Measurements from ENCODE around the gene TMC2. TPM values are rescaled to one million over a fixed set of nuclear protein-coding genes. Genes with fewer than 3 reads are reported as not detected.

TMC2 gene
- total RNA-seq, 1 donor from 2014 or later: not detected

DNA sequence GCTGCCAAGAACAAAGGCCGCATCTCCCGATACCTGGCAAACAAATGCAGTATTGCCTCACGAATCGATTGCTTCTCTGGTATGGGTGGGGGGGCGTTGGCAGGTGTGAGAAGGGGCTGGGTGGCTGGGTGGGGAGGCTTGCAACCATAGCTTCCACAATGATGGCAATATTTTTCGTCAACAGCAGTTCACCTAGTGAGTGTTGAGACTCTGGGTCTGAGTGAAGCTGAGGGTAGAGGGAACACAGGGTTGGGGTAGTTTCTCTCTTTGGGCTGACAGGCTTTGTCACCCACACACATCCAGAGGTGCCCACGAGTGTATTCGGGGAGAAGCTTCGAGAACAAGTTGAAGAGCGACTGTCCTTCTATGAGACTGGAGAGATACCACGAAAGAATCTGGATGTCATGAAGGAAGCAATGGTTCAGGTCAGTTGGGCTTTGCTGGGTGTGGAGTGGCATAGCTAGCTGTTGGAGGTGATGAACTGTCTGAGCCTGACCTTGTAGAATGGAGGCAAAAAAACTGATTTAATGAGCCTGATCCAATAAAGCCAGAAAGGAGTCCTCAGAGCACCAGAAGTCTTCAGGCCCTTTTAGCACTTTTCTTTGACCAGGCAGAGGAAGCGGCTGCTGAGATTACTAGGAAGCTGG is 120.2 kb downstream of the TMC2 start:
- Mint-ChIP-seq H3K9me3 (no peaks in the 10 kb centered on the region), H3K27ac (no peak overlapping the region), H3K4me3 (no peak overlapping the region), H3K4me1 (peaks cover 17% of the 10 kb centered on the region), H3K36me3 (peaks cover 49% of the 10 kb centered on the region), H3K27me3 (ENCODE audit: insufficient read depth, low read depth) (peaks cover 3% of the 10 kb centered on the region)
- Histone ChIP-seq H4K20me1 (ENCODE audit: low read depth) (peaks cover 61% of the 10 kb centered on the region), H3K4me2 (no peak overlapping the region), H3K27ac (no peak overlapping the region), H3F3A (ENCODE audit: low read depth) (peaks cover 71% of the 10 kb centered on the region), H2AFZ (replicated peaks) (no peak overlapping the region), H3K27me3 (no peaks in the 10 kb centered on the region), H3K36me3 (no peaks in the 10 kb centered on the region), H3K9ac (no peak overlapping the region), H3K4me3 (no peak overlapping the region), H3K9me3 (ENCODE audit: low read depth) (no peaks in the 10 kb centered on the region), H3K79me2 (ENCODE audit: low read depth) (peaks cover 44% of the 10 kb centered on the region), H3K4me1 (peaks cover 17% of the 10 kb centered on the region)
- TF ChIP-seq EZH2phosphoT487 (IDR thresholded peaks at IDR 0.05): no peak
- TF ChIP-seq, protein P1, sequence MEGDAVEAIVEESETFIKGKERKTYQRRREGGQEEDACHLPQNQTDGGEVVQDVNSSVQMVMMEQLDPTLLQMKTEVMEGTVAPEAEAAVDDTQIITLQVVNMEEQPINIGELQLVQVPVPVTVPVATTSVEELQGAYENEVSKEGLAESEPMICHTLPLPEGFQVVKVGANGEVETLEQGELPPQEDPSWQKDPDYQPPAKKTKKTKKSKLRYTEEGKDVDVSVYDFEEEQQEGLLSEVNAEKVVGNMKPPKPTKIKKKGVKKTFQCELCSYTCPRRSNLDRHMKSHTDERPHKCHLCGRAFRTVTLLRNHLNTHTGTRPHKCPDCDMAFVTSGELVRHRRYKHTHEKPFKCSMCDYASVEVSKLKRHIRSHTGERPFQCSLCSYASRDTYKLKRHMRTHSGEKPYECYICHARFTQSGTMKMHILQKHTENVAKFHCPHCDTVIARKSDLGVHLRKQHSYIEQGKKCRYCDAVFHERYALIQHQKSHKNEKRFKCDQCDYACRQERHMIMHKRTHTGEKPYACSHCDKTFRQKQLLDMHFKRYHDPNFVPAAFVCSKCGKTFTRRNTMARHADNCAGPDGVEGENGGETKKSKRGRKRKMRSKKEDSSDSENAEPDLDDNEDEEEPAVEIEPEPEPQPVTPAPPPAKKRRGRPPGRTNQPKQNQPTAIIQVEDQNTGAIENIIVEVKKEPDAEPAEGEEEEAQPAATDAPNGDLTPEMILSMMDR (IDR thresholded peaks at IDR 0.05): no peak
- no peak for TF ChIP-seq EZH2 (IDR thresholded peaks at IDR 0.05)
- no peak for DNase-seq (ENCODE audit: low spot score)

DNA sequence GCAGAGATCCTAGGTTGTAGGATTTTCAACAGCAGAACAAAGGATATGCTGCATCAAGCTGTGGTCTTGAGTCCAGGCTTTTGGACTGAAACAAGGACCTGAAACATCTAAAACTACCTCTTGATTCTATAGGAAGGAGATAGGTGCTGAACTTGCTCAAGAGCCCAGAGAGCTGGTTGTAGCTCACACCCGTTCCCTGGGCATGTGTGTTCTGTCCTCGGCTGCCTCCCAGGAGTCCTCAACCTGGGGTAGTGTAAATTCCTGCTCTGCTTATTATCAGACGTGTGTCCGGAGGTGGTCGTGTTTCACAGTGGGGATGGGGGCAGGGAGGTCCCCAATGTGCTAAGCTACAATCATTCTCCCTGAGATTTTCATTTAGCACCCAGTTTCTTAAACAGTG is 120.9 kb downstream of the TMC2 start:
- H3K4me1 ChIP-seq: peaks cover 17% of the 10 kb centered on the region
- Mint-ChIP-seq H3K4me1 (peaks cover 20% of the 10 kb centered on the region), H3K4me3 (no peak overlapping the region), H3K36me3 (peaks cover 51% of the 10 kb centered on the region), H3K27me3 (ENCODE audit: insufficient read depth, low read depth) (peaks cover 3% of the 10 kb centered on the region), H3K9me3 (no peaks in the 10 kb centered on the region), H3K27ac (no peak overlapping the region)
- peaks cover 61% of the 10 kb centered on the region for H4K20me1 ChIP-seq (ENCODE audit: low read depth)
- H3F3A ChIP-seq (ENCODE audit: low read depth): peaks cover 65% of the 10 kb centered on the region
- no peak for DNase-seq (ENCODE audit: low spot score)
- H3K79me2 ChIP-seq (ENCODE audit: low read depth): peaks cover 39% of the 10 kb centered on the region
- no peak overlapping the region for H3K4me3 ChIP-seq
- H3K9me3 ChIP-seq (ENCODE audit: low read depth): no peaks in the 10 kb centered on the region
- no peak for TF ChIP-seq EZH2 (IDR thresholded peaks at IDR 0.05)
- no peak for TF ChIP-seq EZH2phosphoT487 (IDR thresholded peaks at IDR 0.05)
- TF ChIP-seq, protein P1 (IDR thresholded peaks at IDR 0.05): no peak
- no peaks in the 10 kb centered on the region for H3K36me3 ChIP-seq
- no peak overlapping the region for H3K27ac ChIP-seq
- H2AFZ ChIP-seq (replicated peaks): no peak overlapping the region
- H3K4me2 ChIP-seq: no peak overlapping the region
- H3K27me3 ChIP-seq: no peaks in the 10 kb centered on the region
- no peak overlapping the region for H3K9ac ChIP-seq

DNA sequence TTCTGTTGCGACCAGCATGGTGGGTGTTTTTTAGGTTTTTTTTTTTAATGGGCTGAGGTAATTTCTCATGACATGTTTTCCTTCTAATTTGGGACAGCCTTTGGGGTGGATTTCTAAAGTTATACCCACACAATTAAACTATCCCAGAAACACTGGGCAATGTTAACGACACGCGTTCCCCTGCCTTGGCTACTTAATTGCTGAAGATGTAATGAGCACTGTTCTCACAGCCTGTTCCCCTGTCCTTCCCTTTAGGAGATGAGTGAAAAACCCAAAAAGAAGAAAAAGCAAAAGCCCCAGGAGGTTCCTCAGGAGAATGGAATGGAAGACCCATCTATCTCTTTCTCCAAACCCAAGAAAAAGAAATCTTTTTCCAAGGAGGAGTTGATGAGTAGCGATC is 121.3 kb downstream of the TMC2 start:
- peaks cover 51% of the 10 kb centered on the region for H3K36me3 Mint-ChIP-seq
- Histone ChIP-seq H3K9ac (no peak overlapping the region), H3K36me3 (no peaks in the 10 kb centered on the region), H3K9me3 (ENCODE audit: low read depth) (no peaks in the 10 kb centered on the region), H3K4me1 (peaks cover 17% of the 10 kb centered on the region), H3K4me2 (no peak overlapping the region), H3K27ac (no peak overlapping the region), H3K4me3 (no peak overlapping the region), H3F3A (ENCODE audit: low read depth) (peaks cover 65% of the 10 kb centered on the region), H4K20me1 (ENCODE audit: low read depth) (peaks cover 61% of the 10 kb centered on the region), H2AFZ (replicated peaks) (no peak overlapping the region), H3K27me3 (no peaks in the 10 kb centered on the region), H3K79me2 (ENCODE audit: low read depth) (peaks cover 38% of the 10 kb centered on the region)
- H3K27me3 Mint-ChIP-seq (ENCODE audit: insufficient read depth, low read depth): peaks cover 3% of the 10 kb centered on the region
- no peaks in the 10 kb centered on the region for H3K9me3 Mint-ChIP-seq
- TF ChIP-seq EZH2 (IDR thresholded peaks at IDR 0.05): no peak
- TF ChIP-seq, protein P1 (IDR thresholded peaks at IDR 0.05): no peak
- TF ChIP-seq EZH2phosphoT487 (IDR thresholded peaks at IDR 0.05): no peak
- DNase-seq (ENCODE audit: low spot score): no peak
- no peak overlapping the region for H3K4me3 Mint-ChIP-seq
- H3K4me1 Mint-ChIP-seq: peaks cover 21% of the 10 kb centered on the region
- H3K27ac Mint-ChIP-seq: no peak overlapping the region

Measured in neural progenitor cell (in vitro differentiated cells).